Measurements from ENCODE around the gene C1orf159. TPM values are rescaled to one million over a fixed set of nuclear protein-coding genes. Genes with fewer than 3 reads are reported as not detected.
A peak's percentile ranks its signal among the peaks of the same experiment; 100 is the strongest.

The C1orf159 gene
- total and polyA plus RNA-seq, 9 of the 15 experiments (the other 6 are each of a cell fraction or from before 2014, with no cell fraction given), result 0.28 to 54.9 (median 10.6) TPM

DNA sequence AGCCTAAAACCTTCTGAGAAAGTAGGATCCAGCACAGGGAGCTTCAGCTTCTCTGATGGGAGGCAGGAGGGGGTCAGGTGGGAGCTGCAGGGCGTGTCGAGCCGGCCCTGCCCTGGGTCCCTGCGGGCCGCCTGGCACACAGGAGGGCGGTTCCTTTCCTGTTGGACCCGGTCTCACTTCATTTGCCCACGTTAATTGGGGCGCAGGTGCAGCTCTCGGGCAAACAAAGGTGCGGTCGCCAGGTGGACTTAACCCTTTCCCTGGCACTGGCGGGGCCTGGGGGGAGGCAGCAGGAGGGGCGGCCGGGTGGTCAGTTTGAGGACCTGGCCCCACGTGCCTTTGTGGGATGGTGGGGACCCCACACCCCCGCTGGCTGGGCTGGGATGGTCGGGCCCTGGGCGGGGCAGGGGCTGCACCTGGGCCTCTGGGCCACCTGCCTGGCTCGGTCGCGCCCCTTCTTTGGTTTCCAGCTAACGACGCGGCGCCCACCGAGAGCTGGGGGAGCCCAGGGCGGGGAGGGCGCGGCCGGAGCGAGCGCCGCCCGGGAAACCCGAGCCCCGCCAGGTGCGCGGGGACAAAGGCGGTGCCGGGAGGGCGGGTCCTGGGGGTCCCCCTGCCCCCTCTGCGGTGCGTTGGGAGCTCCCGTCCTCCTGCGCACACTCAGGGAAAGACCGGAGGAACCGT lies 20.8 kb upstream of the C1orf159 start (continued):
- TF ChIP-seq, protein P1, sequence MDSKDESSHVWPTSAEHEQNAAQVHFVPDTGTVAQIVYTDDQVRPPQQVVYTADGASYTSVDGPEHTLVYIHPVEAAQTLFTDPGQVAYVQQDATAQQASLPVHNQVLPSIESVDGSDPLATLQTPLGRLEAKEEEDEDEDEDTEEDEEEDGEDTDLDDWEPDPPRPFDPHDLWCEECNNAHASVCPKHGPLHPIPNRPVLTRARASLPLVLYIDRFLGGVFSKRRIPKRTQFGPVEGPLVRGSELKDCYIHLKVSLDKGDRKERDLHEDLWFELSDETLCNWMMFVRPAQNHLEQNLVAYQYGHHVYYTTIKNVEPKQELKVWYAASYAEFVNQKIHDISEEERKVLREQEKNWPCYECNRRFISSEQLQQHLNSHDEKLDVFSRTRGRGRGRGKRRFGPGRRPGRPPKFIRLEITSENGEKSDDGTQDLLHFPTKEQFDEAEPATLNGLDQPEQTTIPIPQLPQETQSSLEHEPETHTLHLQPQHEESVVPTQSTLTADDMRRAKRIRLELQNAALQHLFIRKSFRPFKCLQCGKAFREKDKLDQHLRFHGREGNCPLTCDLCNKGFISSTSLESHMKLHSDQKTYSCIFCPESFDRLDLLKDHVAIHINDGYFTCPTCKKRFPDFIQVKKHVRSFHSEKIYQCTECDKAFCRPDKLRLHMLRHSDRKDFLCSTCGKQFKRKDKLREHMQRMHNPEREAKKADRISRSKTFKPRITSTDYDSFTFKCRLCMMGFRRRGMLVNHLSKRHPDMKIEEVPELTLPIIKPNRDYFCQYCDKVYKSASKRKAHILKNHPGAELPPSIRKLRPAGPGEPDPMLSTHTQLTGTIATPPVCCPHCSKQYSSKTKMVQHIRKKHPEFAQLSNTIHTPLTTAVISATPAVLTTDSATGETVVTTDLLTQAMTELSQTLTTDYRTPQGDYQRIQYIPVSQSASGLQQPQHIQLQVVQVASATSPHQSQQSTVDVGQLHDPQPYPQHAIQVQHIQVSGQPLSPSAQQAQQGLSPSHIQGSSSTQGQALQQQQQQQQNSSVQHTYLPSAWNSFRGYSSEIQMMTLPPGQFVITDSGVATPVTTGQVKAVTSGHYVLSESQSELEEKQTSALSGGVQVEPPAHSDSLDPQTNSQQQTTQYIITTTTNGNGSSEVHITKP (IDR thresholded peaks at IDR 0.05; ENCODE audit: partially characterized antibody), result peak; percentile 79
- TF ChIP-seq HNRNPL (IDR thresholded peaks at IDR 0.05; ENCODE audit: low read depth, low read length) (no peak), ZBTB7A (IDR thresholded peaks at IDR 0.05; ENCODE audit: borderline replicate concordance, control insufficient read depth, low read depth, low read length) (peak; percentile 35; the same call in 1 of the 2 replicates)

DNA sequence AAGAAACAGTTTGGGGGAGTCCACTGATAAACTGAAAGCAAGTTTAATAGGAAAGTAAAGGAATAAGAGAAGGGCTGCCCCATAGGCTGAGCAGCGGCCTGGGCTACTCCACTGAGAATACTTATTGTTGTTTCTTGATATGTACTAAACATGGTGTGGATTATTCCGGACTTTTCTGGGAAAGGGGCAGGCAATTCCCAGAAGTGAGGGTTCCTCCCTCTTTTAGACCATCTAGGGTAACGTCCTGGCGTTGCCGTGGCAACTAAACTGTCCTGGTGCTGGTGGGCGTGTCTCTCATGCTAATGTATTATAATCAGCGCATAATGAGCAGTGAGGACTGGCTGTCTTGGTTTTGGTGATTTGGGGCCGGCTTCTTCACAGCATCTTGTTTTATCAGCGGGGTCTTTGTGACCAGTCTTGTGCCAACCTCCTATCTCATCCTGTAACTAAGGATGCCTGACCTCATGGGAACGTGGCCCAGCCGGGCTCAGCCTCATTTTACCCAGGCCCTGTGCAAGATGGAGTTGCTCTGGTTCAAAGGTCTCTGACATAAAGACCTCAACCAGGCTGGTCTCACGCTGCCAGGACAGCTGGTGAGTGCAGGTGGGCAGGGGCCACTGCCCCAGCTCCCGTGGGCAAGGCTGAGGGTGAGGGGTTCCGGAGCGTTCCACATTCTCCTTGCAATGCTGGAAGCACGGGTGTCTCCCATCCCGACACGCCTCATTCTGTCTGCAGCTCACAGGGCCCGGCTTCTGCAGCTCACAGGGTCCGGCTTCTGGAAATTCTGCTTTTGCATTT lies 19.6 kb upstream of the C1orf159 start:
- H2AFZ ChIP-seq (ENCODE audit: low read depth, low read length), result peak overlapping the region; percentile 72
- H3K4me1 ChIP-seq (replicated peaks in 1 of 2; ENCODE audit: control insufficient read depth in 2 of 2, insufficient read depth in 2 of 2, low read length in 2 of 2), result peaks cover 16 to 75% of the 10 kb centered on the region in 2 experiments
- WGBS (ENCODE audit: insufficient coverage, low coverage, missing lambda C conversion rate), result 46% methylated on average over 20 of the region's 20 CpGs
- DNase-seq (ENCODE audit: extremely low read depth in 1 of 4, low spot score in 3 of 4), result peak; percentile 64 to 90 (median 72)
- no peak overlapping the region for H3K4me3 ChIP-seq
- H3K4me2 ChIP-seq (ENCODE audit: insufficient read depth, low read length), result peak overlapping the region; percentile 48
- no peaks in the 10 kb centered on the region for H3K27me3 ChIP-seq (ENCODE audit: control insufficient read depth in 2 of 2, insufficient read depth in 2 of 2, low read length in 2 of 2)
- FAIRE-seq, result peak; percentile 100
- no peaks in the 10 kb centered on the region for H3K36me3 ChIP-seq (ENCODE audit: control insufficient read depth, insufficient read depth, low read length)
- ATAC-seq, result peak; percentile 90
- H3K79me2 ChIP-seq (ENCODE audit: control insufficient read depth, insufficient read depth, low read length), result no peaks in the 10 kb centered on the region
- ChIA-PET CTCF (ENCODE audit: low intra/inter-chr PET ratio) (no interaction called here), POLR2A (no interaction called here)
- H3K9me1 ChIP-seq (ENCODE audit: control insufficient read depth, insufficient read depth, low read length), result no peaks in the 10 kb centered on the region
- peak overlapping the region; percentile 43; the same call in 2 of the 3 replicates for H3K27ac ChIP-seq (ENCODE audit: extremely low read depth, low read depth, low read length)
- no peaks in the 10 kb centered on the region for H3K9me3 ChIP-seq (replicated peaks; ENCODE audit: control insufficient read depth, insufficient read depth, low read depth, low read length)
- H3K9ac ChIP-seq (ENCODE audit: insufficient read depth in 1 of 2, low read depth in 2 of 2, low read length in 2 of 2), result peak overlapping the region; percentile 6 to 83; a peak in 3 of 4 replicates
- intact Hi-C loops (cut with micrococcal nuclease), result no loop called here
- H4K20me1 ChIP-seq (replicated peaks; ENCODE audit: control insufficient read depth, insufficient read depth, low read length), result no peaks in the 10 kb centered on the region
- in situ Hi-C loops (cut with MboI), result no loop called here
- BruUV-seq (replicated peaks), result no TSS peak
- TF ChIP-seq BRD9 (IDR thresholded peaks at IDR 0.05; ENCODE audit: low read depth, partially characterized antibody), result no peak
- TF ChIP-seq HNRNPLL (IDR thresholded peaks at IDR 0.05; ENCODE audit: low read depth, low read length, poor library complexity, severe bottlenecking), result no peak
- no peak for TF ChIP-seq CBFA2T2 (conservative IDR thresholded peaks at IDR 0.05)
- TF ChIP-seq ZNF212 (CRISPR knock-in tag; IDR thresholded peaks at IDR 0.05), result no peak
- TF ChIP-seq, protein P2, sequence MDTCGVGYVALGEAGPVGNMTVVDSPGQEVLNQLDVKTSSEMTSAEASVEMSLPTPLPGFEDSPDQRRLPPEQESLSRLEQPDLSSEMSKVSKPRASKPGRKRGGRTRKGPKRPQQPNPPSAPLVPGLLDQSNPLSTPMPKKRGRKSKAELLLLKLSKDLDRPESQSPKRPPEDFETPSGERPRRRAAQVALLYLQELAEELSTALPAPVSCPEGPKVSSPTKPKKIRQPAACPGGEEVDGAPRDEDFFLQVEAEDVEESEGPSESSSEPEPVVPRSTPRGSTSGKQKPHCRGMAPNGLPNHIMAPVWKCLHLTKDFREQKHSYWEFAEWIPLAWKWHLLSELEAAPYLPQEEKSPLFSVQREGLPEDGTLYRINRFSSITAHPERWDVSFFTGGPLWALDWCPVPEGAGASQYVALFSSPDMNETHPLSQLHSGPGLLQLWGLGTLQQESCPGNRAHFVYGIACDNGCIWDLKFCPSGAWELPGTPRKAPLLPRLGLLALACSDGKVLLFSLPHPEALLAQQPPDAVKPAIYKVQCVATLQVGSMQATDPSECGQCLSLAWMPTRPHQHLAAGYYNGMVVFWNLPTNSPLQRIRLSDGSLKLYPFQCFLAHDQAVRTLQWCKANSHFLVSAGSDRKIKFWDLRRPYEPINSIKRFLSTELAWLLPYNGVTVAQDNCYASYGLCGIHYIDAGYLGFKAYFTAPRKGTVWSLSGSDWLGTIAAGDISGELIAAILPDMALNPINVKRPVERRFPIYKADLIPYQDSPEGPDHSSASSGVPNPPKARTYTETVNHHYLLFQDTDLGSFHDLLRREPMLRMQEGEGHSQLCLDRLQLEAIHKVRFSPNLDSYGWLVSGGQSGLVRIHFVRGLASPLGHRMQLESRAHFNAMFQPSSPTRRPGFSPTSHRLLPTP (IDR thresholded peaks at IDR 0.05; ENCODE audit: borderline replicate concordance, extremely low read depth, insufficient read length), result no peak
- TF ChIP-seq MEF2D (tag; conservative IDR thresholded peaks at IDR 0.05; ENCODE audit: low read depth), result peak; percentile 85
- TF ChIP-seq ZNF436 (CRISPR knock-in tag; IDR thresholded peaks at IDR 0.05), result no peak
- 0 out of 2 replicates have a peak, but pooled peaks have one; percentile 42 for TF ChIP-seq ZNF175 (CRISPR knock-in tag; IDR thresholded peaks at IDR 0.05; ENCODE audit: low read depth)
